Cardiac fibroblast (primary cell): ENCODE data around the gene MAPK14.
A peak's percentile ranks its signal among the peaks of the same experiment; 100 is the strongest.

Source experiments
- DNase-seq, 2 donors: peaks; one replicate each; pipeline versions ENCODE4 v3.0.0 to v3.0.0-alpha.2; 2010; ENCODE audit warnings: low read depth in 2 of 2
- H3K4me3 ChIP-seq, 2 donors: replicated peaks in 1 of 2; 1 replicate in 1 of 2; 2 replicates in 1 of 2; pipeline ENCODE4 v1.5.1; 2011; ENCODE audit warnings: low read depth in 2 of 2, low read length in 2 of 2, mild to moderate bottlenecking in 2 of 2, moderate library complexity in 1 of 2
- CTCF ChIP-seq: IDR thresholded peaks from one replicate; pipeline ENCODE4 v1.5.1; 2011; ENCODE audit warnings: low read depth, mild to moderate bottlenecking, low read length, inconsistent platforms

The MAPK14 gene

GRCh38 chr6:36133148-36133547 lies 105.5 kb downstream of the MAPK14 start:
- no peak for TF ChIP-seq CTCF
- H3K4me3 ChIP-seq, result no peak overlapping the region
- DNase-seq, result no peak

GRCh38 chr6:36133912-36134311 lies 106.3 kb downstream of the MAPK14 start:
- no peak for DNase-seq
- no peak overlapping the region for H3K4me3 ChIP-seq
- no peak for TF ChIP-seq CTCF

GRCh38 chr6:36135053-36135731 lies 107.6 kb downstream of the MAPK14 start:
- TF ChIP-seq CTCF, result no peak
- H3K4me3 ChIP-seq, result no peak overlapping the region
- DNase-seq, result peak in 1 of 2 donors; percentile 40

GRCh38 chr6:36136034-36136433 lies 108.4 kb downstream of the MAPK14 start:
- DNase-seq, result no peak
- no peak overlapping the region for H3K4me3 ChIP-seq
- no peak for TF ChIP-seq CTCF

- no peak overlapping the region for H3K4me3 ChIP-seq
- no peak for DNase-seq
- TF ChIP-seq CTCF, result no peak
Measured at GRCh38 chr6:36136551-36136950, 108.9 kb downstream of the MAPK14 start.

GRCh38 chr6:36138667-36139066 lies 111.1 kb downstream of the MAPK14 start:
- no peak for TF ChIP-seq CTCF
- DNase-seq, result no peak

GRCh38 chr6:36139431-36139830 lies 111.8 kb downstream of the MAPK14 start:
- DNase-seq, result peak; percentile 17 to 51
- TF ChIP-seq CTCF, result peak; percentile 21
- H3K4me3 ChIP-seq, result no peak overlapping the region

More at GRCh38 chr6:36138667-36139066, 111.1 kb downstream of the MAPK14 start:
- no peak overlapping the region for H3K4me3 ChIP-seq
